CD4-positive, alpha-beta memory T cell (primary cell): ENCODE results near the gene TMEM245. TPM values are rescaled to one million over a fixed set of nuclear protein-coding genes. Genes with fewer than 3 reads are reported as not detected.

Experiments used
- CTCF ChIA-PET: fragments of 350-600 bp; sonication (Branson Sonifier 250); formaldehyde crosslinking; loops from one replicate; lab custom pipeline; 2021; ENCODE audit warnings: inconsistent platforms; ENCODE audit not compliant: partially characterized antibody; lab: Charles Lee
- POLR2A ChIA-PET: fragments of 350-600 bp; sonication (Branson Sonifier 250); formaldehyde crosslinking; loops from one replicate; lab custom pipeline; 2021; ENCODE audit not compliant: partially characterized antibody; lab: Charles Lee
- DNase-seq, 5 donors: peaks; one replicate each; pipeline versions ENCODE4 v3.0.0 to v3.0.0-alpha.2; 2020 to 2022; ENCODE audit warnings: mixed read lengths in 1 of 5
- H3K27ac ChIP-seq: one replicate; pipeline ENCODE4 v1.7.0; 2013; ENCODE audit warnings: low read depth, low read length
- H3K27me3 ChIP-seq: 2 replicates; pipeline ENCODE4 v1.7.0; 2013; ENCODE audit warnings: mild to moderate bottlenecking, low read length, moderate library complexity; ENCODE audit not compliant: insufficient read depth
- H3K36me3 ChIP-seq: 2 replicates; pipeline ENCODE4 v1.7.0; 2013; ENCODE audit warnings: mild to moderate bottlenecking, low read length, moderate library complexity; ENCODE audit not compliant: insufficient read depth
- H3K4me1 ChIP-seq: 2 replicates; pipeline ENCODE4 v1.7.0; 2013; ENCODE audit warnings: mild to moderate bottlenecking, low read length, moderate library complexity; ENCODE audit not compliant: insufficient read depth
- H3K4me3 ChIP-seq, 2 donors: one replicate each; pipeline ENCODE4 v1.7.0; 2013; ENCODE audit warnings: low read length in 2 of 2, mild to moderate bottlenecking in 1 of 2
- H3K9me3 ChIP-seq, 2 donors: one replicate each; pipeline ENCODE4 v1.7.0; 2013; ENCODE audit warnings: low read length in 2 of 2, control low read depth in 1 of 2; ENCODE audit not compliant: control insufficient read depth in 1 of 2
- H3K27ac Mint-ChIP-seq, 7 donors: one replicate each; pipeline ENCODE4 v1.8.0; 2020 to 2021; ENCODE audit warnings: mixed read lengths in 7 of 7, mild to moderate bottlenecking in 6 of 7, inconsistent platforms in 3 of 7, moderate library complexity in 3 of 7
- H3K27me3 Mint-ChIP-seq, 2 donors: one replicate each; pipeline ENCODE4 v1.8.0; 2020 to 2021; ENCODE audit warnings: mixed read lengths in 2 of 2
- H3K36me3 Mint-ChIP-seq, 2 donors: one replicate each; pipeline ENCODE4 v1.8.0; 2020 to 2021; ENCODE audit warnings: mixed read lengths in 2 of 2, inconsistent platforms in 1 of 2, mild to moderate bottlenecking in 1 of 2
- H3K4me1 Mint-ChIP-seq, 4 donors: one replicate each; pipeline ENCODE4 v1.8.0; 2020 to 2021; ENCODE audit warnings: mixed read lengths in 4 of 4, mild to moderate bottlenecking in 1 of 4
- H3K4me3 Mint-ChIP-seq, 8 donors: one replicate each; pipeline ENCODE4 v1.8.0; 2020 to 2021; ENCODE audit warnings: mixed read lengths in 8 of 8, mild to moderate bottlenecking in 7 of 8, moderate library complexity in 6 of 8, inconsistent platforms in 3 of 8
- H3K9me3 Mint-ChIP-seq, 8 donors: one replicate each; pipeline ENCODE4 v1.8.0; 2020 to 2021; ENCODE audit warnings: mixed read lengths in 8 of 8, mild to moderate bottlenecking in 5 of 8, inconsistent platforms in 3 of 8, moderate library complexity in 1 of 8
- intact Hi-C: fragments of 100-400 bp; cut with micrococcal nuclease; formaldehyde crosslinking; loops from one replicate; pipeline ENCODE4 v1.15.1; 2023
- polyA plus RNA-seq, 2 donors: library from polyadenylated mRNA; unstranded; fragments of 300-500 nt; fragmentation: Illumina TruSeq; gene quantifications; one replicate each; pipeline ENCODE4 v1.2.3, GENCODE V29; 2021
- total RNA-seq, 2 experiments: library from RNA; stranded (reverse); gene quantifications; one replicate each; pipeline ENCODE4 v1.2.3, GENCODE V29; 2021

Gene TMEM245
- total and polyA plus RNA-seq, 4 experiments from 2014 or later, result 28.9 to 74.3 (median 57.0) TPM

DNA sequence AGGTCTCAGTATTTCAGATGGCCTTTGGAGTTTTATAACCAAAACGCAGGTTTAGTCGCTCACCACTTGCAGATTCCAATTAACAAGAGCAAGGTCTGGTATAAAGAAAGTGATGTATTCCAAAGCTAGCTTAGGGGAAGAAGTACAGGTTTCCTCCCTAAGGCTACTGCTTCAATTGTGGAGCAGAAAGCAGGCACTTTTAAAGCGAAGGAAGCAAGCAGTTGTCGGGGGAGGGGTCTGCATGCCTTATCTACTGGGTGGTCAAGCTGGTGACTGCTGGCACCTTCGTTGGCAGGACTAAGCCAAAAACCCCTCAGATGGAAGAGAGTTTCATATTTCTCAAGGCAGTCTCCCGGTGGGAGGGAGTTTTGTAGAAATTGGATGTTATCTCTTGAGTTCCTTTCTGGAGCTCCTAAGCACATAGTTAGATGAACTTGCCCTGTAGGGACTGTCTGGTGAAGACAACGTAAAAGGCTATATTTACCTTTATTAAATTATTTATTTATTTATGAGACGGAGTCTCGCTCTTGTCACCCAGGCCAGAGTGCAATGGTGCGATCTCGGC lies 1.6 kb upstream of the TMEM245 start:
- Mint-ChIP-seq H3K4me3 (no peak overlapping the region), H3K27ac (no peak overlapping the region), H3K36me3 (peaks cover 4 to 14% of the 10 kb centered on the region in 2 donors), H3K4me1 (peaks cover 19 to 34% (median 26%) of the 10 kb centered on the region in 4 donors), H3K27me3 (no peaks in the 10 kb centered on the region), H3K9me3 (no peaks in the 10 kb centered on the region)
- Histone ChIP-seq H3K27ac (no peak overlapping the region), H3K27me3 (no peaks in the 10 kb centered on the region), H3K36me3 (no peaks in the 10 kb centered on the region), H3K9me3 (no peaks in the 10 kb centered on the region), H3K4me3 (no peak overlapping the region), H3K4me1 (peaks cover 28% of the 10 kb centered on the region)
- CTCF ChIA-PET, result no interaction called here
- no peak for DNase-seq
- POLR2A ChIA-PET, result interaction anchor here (4.9 kb wide), 1 partner anchor 12 kb away, joined by 51 read pairs; no protein-coding TSS in a partner anchor
- intact Hi-C loops, result no loop called here

DNA sequence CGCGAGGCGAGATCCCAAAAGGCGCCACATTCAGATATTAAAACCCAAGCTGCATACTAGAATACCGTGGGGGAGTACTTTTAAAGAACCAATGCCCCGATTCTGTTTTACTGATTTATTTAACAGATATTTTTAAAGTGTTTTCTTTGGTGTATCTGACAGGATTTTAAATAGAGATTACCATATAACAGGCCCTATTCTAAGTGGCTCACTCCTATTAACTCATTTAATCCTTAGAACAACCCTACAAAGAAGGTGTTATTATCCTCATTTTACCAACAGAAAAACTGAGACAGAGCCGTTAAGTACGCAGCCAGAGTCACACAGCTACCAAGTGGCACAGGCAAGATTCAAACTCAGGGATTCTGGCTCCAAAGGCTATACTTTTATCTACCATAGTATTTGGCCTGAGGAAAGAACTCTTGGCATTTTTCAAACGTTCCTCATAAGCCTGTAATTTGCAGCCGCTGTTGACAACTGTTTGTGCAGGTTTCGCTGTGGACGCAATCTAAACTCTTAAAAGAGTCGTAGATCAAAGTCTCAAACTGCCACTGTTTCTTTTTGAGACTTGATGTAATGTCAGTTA lies 550 bp upstream of the TMEM245 start:
- Histone ChIP-seq H3K27me3 (no peaks in the 10 kb centered on the region), H3K4me1 (peaks cover 34% of the 10 kb centered on the region), H3K36me3 (no peaks in the 10 kb centered on the region), H3K4me3 (no peak overlapping the region), H3K27ac (no peak overlapping the region), H3K9me3 (no peaks in the 10 kb centered on the region)
- Mint-ChIP-seq H3K27ac (peak overlapping the region in 6 of 7 donors; percentile 47 to 87 (median 70)), H3K36me3 (peaks cover 4 to 17% of the 10 kb centered on the region in 2 donors), H3K4me3 (peak overlapping the region; percentile 71 to 98 (median 94)), H3K27me3 (no peaks in the 10 kb centered on the region), H3K4me1 (peaks cover 24 to 41% (median 33%) of the 10 kb centered on the region in 4 donors), H3K9me3 (no peaks in the 10 kb centered on the region)
- intact Hi-C loops, result loop anchor here (1.0 kb wide), 1 partner anchor 186 kb away; the partner anchor contains the start of genes ABITRAM and ELP1
- CTCF ChIA-PET, result interaction anchor here (1.0 to 1.1 kb wide), 2 partner anchors 19 to 110 kb away, joined by 3 to 4 read pairs; no protein-coding TSS in a partner anchor
- no peak for DNase-seq
- POLR2A ChIA-PET, result interaction anchor here (0.9 to 4.9 kb wide), 6 partner anchors 11 to 186 kb away, joined by 3 to 99 read pairs (median 12); partner anchors contain the start of genes ABITRAM and ELP1

DNA sequence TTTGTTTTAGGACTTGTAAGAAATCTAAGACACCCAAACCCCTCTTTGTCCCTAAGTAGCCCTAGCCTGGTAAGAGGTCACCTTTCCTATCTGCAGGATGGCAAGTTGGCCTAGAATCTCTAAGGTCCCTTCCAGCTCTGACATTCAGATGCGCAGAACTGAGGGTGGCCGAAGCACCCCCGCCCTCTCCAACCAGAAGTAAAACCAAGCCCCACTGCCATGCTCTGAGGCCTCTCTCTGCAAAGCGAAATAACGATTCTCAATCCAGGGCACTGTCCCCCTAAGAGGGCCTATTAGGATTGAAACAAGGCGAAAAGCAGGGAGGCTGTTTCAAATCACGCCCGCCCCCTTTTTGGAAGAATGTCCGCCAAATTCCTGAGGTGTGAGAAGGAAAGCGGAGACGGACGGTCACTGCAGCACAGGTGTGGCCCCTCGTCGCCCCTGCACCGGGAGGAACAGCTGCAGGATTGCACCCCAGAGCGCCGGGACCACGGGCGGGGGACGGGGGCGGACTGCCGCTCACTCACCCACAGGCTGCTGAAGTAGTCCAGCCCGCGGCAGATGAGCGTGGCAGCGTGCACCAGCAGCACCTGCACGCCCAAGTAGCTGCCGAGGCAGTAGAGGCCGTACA lies 824 bp downstream of the TMEM245 start:
- H3K4me3 ChIP-seq, result peak overlapping the region; percentile 74 to 75
- no peaks in the 10 kb centered on the region for H3K9me3 Mint-ChIP-seq
- peak overlapping the region; percentile 94 to 98 (median 95) for H3K4me3 Mint-ChIP-seq
- peaks cover 14 to 22% of the 10 kb centered on the region in 2 donors for H3K36me3 Mint-ChIP-seq
- H3K4me1 ChIP-seq, result peaks cover 47% of the 10 kb centered on the region
- H3K27ac ChIP-seq, result peak overlapping the region; percentile 88
- POLR2A ChIA-PET, result interaction anchor here (0.6 to 4.9 kb wide), 7 partner anchors 10 to 199 kb away, joined by 3 to 99 read pairs (median 10); partner anchors contain the start of genes ABITRAM and ELP1
- CTCF ChIA-PET, result interaction anchor here (0.9 to 2.3 kb wide), 4 partner anchors 10 to 25 kb away, joined by 4 to 10 read pairs (median 6); no protein-coding TSS in a partner anchor
- H3K4me1 Mint-ChIP-seq, result peaks cover 34 to 55% (median 45%) of the 10 kb centered on the region in 4 donors
- peak in 1 of 5 donors; percentile 42 for DNase-seq
- no peaks in the 10 kb centered on the region for H3K9me3 ChIP-seq
- peak overlapping the region; percentile 65 to 95 (median 92) for H3K27ac Mint-ChIP-seq
- no peaks in the 10 kb centered on the region for H3K27me3 ChIP-seq
- no peaks in the 10 kb centered on the region for H3K36me3 ChIP-seq
- H3K27me3 Mint-ChIP-seq, result no peaks in the 10 kb centered on the region
- intact Hi-C loops, result loop anchor here (1.0 to 5.0 kb wide), 5 partner anchors 9 to 1837 kb away; partner anchors contain the start of genes CTNNAL1 and RAD23B

DNA sequence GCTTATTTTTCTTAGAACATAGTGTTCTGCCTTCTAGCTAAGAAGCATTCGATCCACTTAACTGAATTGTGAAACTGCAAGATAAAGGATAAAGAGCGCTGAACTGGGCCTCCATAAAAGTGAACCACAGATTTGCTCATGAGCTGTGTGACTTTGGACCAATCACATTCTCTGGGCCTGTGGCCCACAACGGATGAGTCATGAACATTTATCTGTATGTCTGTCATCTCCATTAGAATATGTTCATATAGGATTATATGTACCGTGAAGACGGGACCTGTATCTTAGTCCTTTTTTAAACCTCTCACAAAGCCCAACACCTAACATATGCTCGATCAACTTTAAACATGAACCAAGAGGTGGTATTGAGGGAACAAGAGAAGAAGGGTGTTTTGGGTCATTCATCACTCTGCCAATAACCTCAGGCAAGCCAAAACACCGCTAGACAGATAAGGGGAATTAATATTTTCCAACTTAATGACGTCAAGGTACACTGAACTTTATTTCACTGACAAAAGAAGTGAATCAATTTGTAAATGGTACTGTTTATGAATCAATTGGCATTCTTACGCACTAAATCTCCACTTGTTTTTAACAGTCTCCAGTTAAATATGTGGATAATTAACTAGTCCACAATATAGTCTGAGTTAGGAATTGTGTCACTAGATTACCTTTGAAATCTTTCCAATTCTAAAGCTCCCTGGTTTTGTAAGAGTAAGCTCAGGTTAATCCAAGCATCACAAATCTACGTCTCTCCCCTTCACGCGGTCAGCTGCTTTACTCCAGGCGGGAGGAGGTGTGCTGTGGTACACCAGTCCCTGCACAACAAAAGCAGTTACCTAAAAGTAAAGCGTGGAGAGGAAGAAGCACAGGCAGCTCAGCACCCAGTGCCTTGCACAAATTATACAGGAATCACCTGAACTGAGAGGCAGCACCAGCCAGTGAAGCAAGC lies 1.6 kb downstream of the TMEM245 start:
- peaks cover 55% of the 10 kb centered on the region for H3K4me1 ChIP-seq
- CTCF ChIA-PET, result interaction anchor here (0.9 to 2.3 kb wide), 5 partner anchors 9 to 24 kb away, joined by 4 to 10 read pairs (median 7); no protein-coding TSS in a partner anchor
- peak in 4 of 5 donors; percentile 24 to 81 (median 44) for DNase-seq
- peak overlapping the region; percentile 74 to 75 for H3K4me3 ChIP-seq
- no peaks in the 10 kb centered on the region for H3K27me3 ChIP-seq
- H3K27me3 Mint-ChIP-seq, result no peaks in the 10 kb centered on the region
- no peaks in the 10 kb centered on the region for H3K9me3 ChIP-seq
- intact Hi-C loops, result loop anchor here (1.0 to 5.0 kb wide), 4 partner anchors 16 to 1836 kb away; partner anchors contain the start of genes CTNNAL1 and RAD23B
- POLR2A ChIA-PET, result interaction anchor here (0.8 to 4.9 kb wide), 7 partner anchors 9 to 184 kb away, joined by 3 to 99 read pairs (median 10); partner anchors contain the start of genes ABITRAM and ELP1
- H3K36me3 Mint-ChIP-seq, result peaks cover 16 to 22% of the 10 kb centered on the region in 2 donors
- peaks cover 40 to 63% (median 51%) of the 10 kb centered on the region in 4 donors for H3K4me1 Mint-ChIP-seq
- H3K27ac ChIP-seq, result peak overlapping the region; percentile 88
- no peaks in the 10 kb centered on the region for H3K9me3 Mint-ChIP-seq
- H3K4me3 Mint-ChIP-seq, result peak overlapping the region; percentile 94 to 98 (median 95)
- peak overlapping the region; percentile 65 to 95 (median 92) for H3K27ac Mint-ChIP-seq
- no peaks in the 10 kb centered on the region for H3K36me3 ChIP-seq

DNA sequence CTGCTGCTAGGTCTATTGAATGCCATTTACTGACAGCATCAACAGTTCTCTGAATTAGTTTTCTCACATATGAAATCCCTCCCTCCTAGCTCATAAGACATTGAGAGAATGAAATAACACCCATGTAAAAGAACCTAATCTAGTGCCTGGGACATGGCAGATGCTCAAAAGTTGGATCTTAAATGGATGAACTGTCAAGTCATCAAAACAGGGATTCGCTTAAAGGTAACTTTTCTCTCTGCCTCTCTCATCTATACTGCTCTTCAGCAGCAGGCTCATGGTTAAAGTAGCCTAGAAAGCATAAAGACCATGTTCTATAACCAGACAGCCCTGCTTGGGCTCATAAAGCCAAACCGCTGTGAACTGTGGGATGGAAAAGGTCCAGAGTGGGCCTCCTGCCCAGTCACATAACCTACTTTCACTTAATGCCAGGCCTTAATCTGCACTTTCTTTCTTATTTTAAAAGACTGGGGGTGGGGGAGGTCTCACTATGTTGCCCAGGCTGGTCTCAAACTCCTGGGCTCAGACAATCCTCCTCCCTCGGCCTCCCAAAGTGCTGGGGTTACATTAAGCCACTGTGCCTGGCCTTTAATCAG lies 3.7 kb downstream of the TMEM245 start:
- Mint-ChIP-seq H3K27me3 (no peaks in the 10 kb centered on the region), H3K4me1 (peaks cover 48 to 83% (median 65%) of the 10 kb centered on the region in 4 donors), H3K9me3 (no peaks in the 10 kb centered on the region), H3K4me3 (peak overlapping the region in 6 of 8 donors; percentile 26 to 78 (median 40)), H3K27ac (peak overlapping the region in 5 of 7 donors; percentile 29 to 69 (median 61)), H3K36me3 (peaks cover 16 to 22% of the 10 kb centered on the region in 2 donors)
- no peaks in the 10 kb centered on the region for H3K27me3 ChIP-seq
- no peaks in the 10 kb centered on the region for H3K36me3 ChIP-seq
- H3K27ac ChIP-seq, result no peak overlapping the region
- H3K4me3 ChIP-seq, result no peak overlapping the region
- ChIA-PET CTCF (no interaction called here), POLR2A (interaction anchor here (4.9 kb wide), 1 partner anchor 7 kb away, joined by 51 read pairs; no protein-coding TSS in a partner anchor)
- peaks cover 76% of the 10 kb centered on the region for H3K4me1 ChIP-seq
- no peaks in the 10 kb centered on the region for H3K9me3 ChIP-seq
- intact Hi-C loops, result loop anchor here (5.0 kb wide), 2 partner anchors 34 to 1834 kb away; partner anchors contain the start of gene RAD23B
- no peak for DNase-seq

DNA sequence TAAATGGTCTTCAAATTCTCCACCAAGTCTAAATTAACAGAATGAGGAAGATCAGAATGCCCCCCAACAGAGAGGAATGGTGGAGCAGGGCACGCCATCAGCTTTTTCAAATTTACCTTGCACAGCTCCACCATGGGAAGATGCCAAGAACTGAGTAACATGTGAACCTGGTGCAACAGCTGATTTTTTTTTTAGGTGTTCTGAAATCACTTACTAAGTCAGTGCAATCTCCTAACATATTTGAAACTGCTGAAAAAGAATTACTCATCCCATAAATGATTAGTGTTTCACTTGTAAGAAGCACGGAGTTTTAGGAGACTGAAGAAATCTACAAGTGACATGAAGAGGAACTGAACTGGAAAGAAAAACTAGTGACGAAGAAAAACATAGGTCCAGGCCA lies 5.1 kb downstream of the TMEM245 start:
- Histone ChIP-seq H3K27ac (no peak overlapping the region), H3K27me3 (no peaks in the 10 kb centered on the region), H3K9me3 (no peaks in the 10 kb centered on the region), H3K4me1 (peaks cover 85% of the 10 kb centered on the region), H3K36me3 (no peaks in the 10 kb centered on the region), H3K4me3 (no peak overlapping the region)
- Mint-ChIP-seq H3K4me3 (peak overlapping the region in 6 of 8 donors; percentile 35 to 78 (median 58)), H3K4me1 (peaks cover 56 to 88% (median 72%) of the 10 kb centered on the region in 4 donors), H3K9me3 (no peaks in the 10 kb centered on the region), H3K27ac (peak overlapping the region; percentile 25 to 74 (median 69)), H3K36me3 (peaks cover 16 to 22% of the 10 kb centered on the region in 2 donors), H3K27me3 (no peaks in the 10 kb centered on the region)
- intact Hi-C loops, result loop anchor here (5.0 kb wide), 2 partner anchors 32 to 1832 kb away; partner anchors contain the start of gene RAD23B
- POLR2A ChIA-PET, result interaction anchor here (0.5 kb wide), 1 partner anchor 14 kb away, joined by 3 read pairs; no protein-coding TSS in a partner anchor
- DNase-seq, result no peak
- CTCF ChIA-PET, result no interaction called here
